ENCODE measurements around the gene ERVK3-1.
A peak's percentile ranks its signal among the peaks of the same experiment; 100 is the strongest.

The ERVK3-1 gene

GRCh38 chr19:58278541-58279041, 26.6 kb upstream of the ERVK3-1 start, which contains the start of gene ZNF8:
Gene ZNF8, plus strand, starts transcription at chr19:58278955. Its CDS starts 127 bp downstream, at chr19:58279082.
- peak within 1 kb of the TSS; percentile 87 for H3K4me3 ChIP-seq (ENCODE audit: low read length)
- no peaks in the 10 kb centered on the region for H3K36me3 ChIP-seq (ENCODE audit: control insufficient read depth, insufficient read depth, low read length)
- H3K4me1 ChIP-seq (ENCODE audit: control insufficient read depth, insufficient read depth, low read length) = peaks cover 9% of the 10 kb centered on the region
- no peaks in the 10 kb centered on the region for H3K27me3 ChIP-seq (ENCODE audit: control insufficient read depth, insufficient read depth, low read length)
- no peaks in the 10 kb centered on the region for H3K9me3 ChIP-seq (ENCODE audit: control insufficient read depth, low read length)
- peak within 1 kb of the TSS; percentile 92 for H3K9ac ChIP-seq (ENCODE audit: low read length)

- Histone ChIP-seq H3K9ac (ENCODE audit: low read length) (peak overlapping the region; percentile 92), H3K4me1 (ENCODE audit: control insufficient read depth, insufficient read depth, low read length) (peaks cover 9% of the 10 kb centered on the region), H3K27me3 (ENCODE audit: control insufficient read depth, insufficient read depth, low read length) (no peaks in the 10 kb centered on the region), H3K9me3 (ENCODE audit: control insufficient read depth, low read length) (no peaks in the 10 kb centered on the region), H3K36me3 (ENCODE audit: control insufficient read depth, insufficient read depth, low read length) (no peaks in the 10 kb centered on the region), H3K4me3 (ENCODE audit: low read length) (peak overlapping the region; percentile 87)
Measured at GRCh38 chr19:58279042-58279924, 25.9 kb upstream of the ERVK3-1 start.

GRCh38 chr19:58279925-58280316, 25.3 kb upstream of the ERVK3-1 start:
- H3K4me1 ChIP-seq (ENCODE audit: control insufficient read depth, insufficient read depth, low read length) = peaks cover 9% of the 10 kb centered on the region

GRCh38 chr19:58284199-58284598, 21.0 kb upstream of the ERVK3-1 start:
- Histone ChIP-seq H3K36me3 (ENCODE audit: control insufficient read depth, insufficient read depth, low read length) (peaks cover 15% of the 10 kb centered on the region), H3K4me3 (ENCODE audit: low read length) (no peak overlapping the region), H3K9ac (ENCODE audit: low read length) (no peak overlapping the region), H3K4me1 (ENCODE audit: control insufficient read depth, insufficient read depth, low read length) (peaks cover 4% of the 10 kb centered on the region), H3K9me3 (ENCODE audit: control insufficient read depth, low read length) (no peaks in the 10 kb centered on the region), H3K27me3 (ENCODE audit: control insufficient read depth, insufficient read depth, low read length) (no peaks in the 10 kb centered on the region)

More at GRCh38 chr19:58279925-58280316, 25.3 kb upstream of the ERVK3-1 start:
- H3K9ac ChIP-seq (ENCODE audit: low read length) = no peak overlapping the region
- H3K27me3 ChIP-seq (ENCODE audit: control insufficient read depth, insufficient read depth, low read length) = no peaks in the 10 kb centered on the region
- H3K4me3 ChIP-seq (ENCODE audit: low read length) = no peak overlapping the region
- H3K36me3 ChIP-seq (ENCODE audit: control insufficient read depth, insufficient read depth, low read length) = no peaks in the 10 kb centered on the region
- no peaks in the 10 kb centered on the region for H3K9me3 ChIP-seq (ENCODE audit: control insufficient read depth, low read length)

- Histone ChIP-seq H3K9ac (ENCODE audit: low read length) (no peak overlapping the region), H3K9me3 (ENCODE audit: control insufficient read depth, low read length) (peaks cover 12% of the 10 kb centered on the region), H3K4me1 (ENCODE audit: control insufficient read depth, insufficient read depth, low read length) (no peaks in the 10 kb centered on the region), H3K36me3 (ENCODE audit: control insufficient read depth, insufficient read depth, low read length) (peaks cover 27% of the 10 kb centered on the region), H3K4me3 (ENCODE audit: low read length) (no peak overlapping the region), H3K27me3 (ENCODE audit: control insufficient read depth, insufficient read depth, low read length) (no peaks in the 10 kb centered on the region)
Measured at GRCh38 chr19:58291943-58292342, 13.2 kb upstream of the ERVK3-1 start.

GRCh38 chr19:58294743-58295374, 10.3 kb upstream of the ERVK3-1 start:
- no peak overlapping the region for H3K4me3 ChIP-seq (ENCODE audit: low read length)
- H3K9me3 ChIP-seq (ENCODE audit: control insufficient read depth, low read length) = peaks cover 12% of the 10 kb centered on the region
- H3K4me1 ChIP-seq (ENCODE audit: control insufficient read depth, insufficient read depth, low read length) = no peaks in the 10 kb centered on the region
- no peak overlapping the region for H3K9ac ChIP-seq (ENCODE audit: low read length)
- peaks cover 27% of the 10 kb centered on the region for H3K36me3 ChIP-seq (ENCODE audit: control insufficient read depth, insufficient read depth, low read length)
- H3K27me3 ChIP-seq (ENCODE audit: control insufficient read depth, insufficient read depth, low read length) = no peaks in the 10 kb centered on the region

- no peak overlapping the region for H3K4me3 ChIP-seq (ENCODE audit: low read length)
- peaks cover 12% of the 10 kb centered on the region for H3K9me3 ChIP-seq (ENCODE audit: control insufficient read depth, low read length)
- H3K36me3 ChIP-seq (ENCODE audit: control insufficient read depth, insufficient read depth, low read length) = peaks cover 24% of the 10 kb centered on the region
- H3K27me3 ChIP-seq (ENCODE audit: control insufficient read depth, insufficient read depth, low read length) = no peaks in the 10 kb centered on the region
- no peaks in the 10 kb centered on the region for H3K4me1 ChIP-seq (ENCODE audit: control insufficient read depth, insufficient read depth, low read length)
- H3K9ac ChIP-seq (ENCODE audit: low read length) = no peak overlapping the region
Measured at GRCh38 chr19:58296104-58296503, 9.1 kb upstream of the ERVK3-1 start.

GRCh38 chr19:58300620-58301019, 4.6 kb upstream of the ERVK3-1 start:
- H3K4me1 ChIP-seq (ENCODE audit: control insufficient read depth, insufficient read depth, low read length) = peaks cover 4% of the 10 kb centered on the region
- H3K9me3 ChIP-seq (ENCODE audit: control insufficient read depth, low read length) = peaks cover under 1% of the 10 kb centered on the region
- H3K36me3 ChIP-seq (ENCODE audit: control insufficient read depth, insufficient read depth, low read length) = no peaks in the 10 kb centered on the region
- H3K4me3 ChIP-seq (ENCODE audit: low read length) = no peak overlapping the region
- no peak overlapping the region for H3K9ac ChIP-seq (ENCODE audit: low read length)
- H3K27me3 ChIP-seq (ENCODE audit: control insufficient read depth, insufficient read depth, low read length) = no peaks in the 10 kb centered on the region

- Histone ChIP-seq H3K27me3 (ENCODE audit: control insufficient read depth, insufficient read depth, low read length) (no peaks in the 10 kb centered on the region), H3K36me3 (ENCODE audit: control insufficient read depth, insufficient read depth, low read length) (no peaks in the 10 kb centered on the region), H3K9ac (ENCODE audit: low read length) (peak overlapping the region; percentile 83), H3K9me3 (ENCODE audit: control insufficient read depth, low read length) (no peaks in the 10 kb centered on the region), H3K4me3 (ENCODE audit: low read length) (no peak overlapping the region), H3K4me1 (ENCODE audit: control insufficient read depth, insufficient read depth, low read length) (peaks cover 4% of the 10 kb centered on the region)
Measured at GRCh38 chr19:58304255-58304654, 922 bp upstream of the ERVK3-1 start.

- peak overlapping the region; percentile 83 for H3K9ac ChIP-seq (ENCODE audit: low read length)
- no peaks in the 10 kb centered on the region for H3K36me3 ChIP-seq (ENCODE audit: control insufficient read depth, insufficient read depth, low read length)
- no peaks in the 10 kb centered on the region for H3K27me3 ChIP-seq (ENCODE audit: control insufficient read depth, insufficient read depth, low read length)
- peaks cover 4% of the 10 kb centered on the region for H3K4me1 ChIP-seq (ENCODE audit: control insufficient read depth, insufficient read depth, low read length)
- H3K9me3 ChIP-seq (ENCODE audit: control insufficient read depth, low read length) = no peaks in the 10 kb centered on the region
- H3K4me3 ChIP-seq (ENCODE audit: low read length) = peak overlapping the region; percentile 94
Measured at GRCh38 chr19:58304748-58305064, 471 bp upstream of the ERVK3-1 start.

- peak overlapping the region; percentile 94 for H3K4me3 ChIP-seq (ENCODE audit: low read length)
- peaks cover 4% of the 10 kb centered on the region for H3K4me1 ChIP-seq (ENCODE audit: control insufficient read depth, insufficient read depth, low read length)
- peak overlapping the region; percentile 83 for H3K9ac ChIP-seq (ENCODE audit: low read length)
- H3K9me3 ChIP-seq (ENCODE audit: control insufficient read depth, low read length) = no peaks in the 10 kb centered on the region
- H3K27me3 ChIP-seq (ENCODE audit: control insufficient read depth, insufficient read depth, low read length) = no peaks in the 10 kb centered on the region
- no peaks in the 10 kb centered on the region for H3K36me3 ChIP-seq (ENCODE audit: control insufficient read depth, insufficient read depth, low read length)
Measured at GRCh38 chr19:58305932-58306323, 751 bp downstream of the ERVK3-1 start.

GRCh38 chr19:58307736-58308135, 2.6 kb downstream of the ERVK3-1 start:
- Histone ChIP-seq H3K9me3 (ENCODE audit: control insufficient read depth, low read length) (no peaks in the 10 kb centered on the region), H3K27me3 (ENCODE audit: control insufficient read depth, insufficient read depth, low read length) (no peaks in the 10 kb centered on the region), H3K36me3 (ENCODE audit: control insufficient read depth, insufficient read depth, low read length) (no peaks in the 10 kb centered on the region)

More at GRCh38 chr19:58307736-58308135, 2.6 kb downstream of the ERVK3-1 start:
- H3K9ac ChIP-seq (ENCODE audit: low read length) = no peak overlapping the region
- no peak overlapping the region for H3K4me3 ChIP-seq (ENCODE audit: low read length)
- peaks cover 4% of the 10 kb centered on the region for H3K4me1 ChIP-seq (ENCODE audit: control insufficient read depth, insufficient read depth, low read length)
